ENCODE data around the gene CLCA1. TPM values are rescaled to one million over a fixed set of nuclear protein-coding genes. Genes with fewer than 3 reads are reported as not detected.

Gene CLCA1
- total RNA-seq, 1 experiment from 2014 or later, result not detected

DNA sequence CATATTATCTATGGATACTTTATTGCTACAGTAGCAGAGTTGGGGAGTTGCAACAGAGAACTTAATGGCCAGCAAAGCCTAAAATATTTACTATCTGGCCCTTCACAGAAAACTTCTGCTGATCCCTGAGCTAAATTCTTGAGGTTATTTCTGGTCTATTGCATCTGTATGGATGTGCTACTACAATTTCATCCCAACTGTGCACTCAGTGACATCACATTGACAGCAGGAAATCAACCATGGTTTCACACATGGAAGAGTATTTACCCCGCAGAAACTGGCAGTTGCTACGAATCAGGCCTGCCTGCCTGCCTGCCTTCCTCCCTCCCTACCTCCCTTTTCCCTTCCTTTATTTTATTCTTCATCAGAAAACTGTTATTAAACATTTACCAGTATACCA lies 32.7 kb upstream of the CLCA1 start:
- no CpG with 5 or more reads among the region's 2 CpGs for WGBS (ENCODE audit: extremely low coverage, insufficient read length, low lambda C conversion rate)
- Mint-ChIP-seq H3K4me1 (no peaks in the 10 kb centered on the region), H3K27me3 (ENCODE audit: low read depth) (peaks cover 2% of the 10 kb centered on the region; the same call in 1 of the 2 replicates), H3K9me3 (no peaks in the 10 kb centered on the region), H3K36me3 (ENCODE audit: insufficient read depth in 1 of 3, low read depth in 3 of 3) (no peaks in the 10 kb centered on the region), H3K27ac (no peak overlapping the region), H3K4me3 (no peak overlapping the region)
- Histone ChIP-seq H2BK12ac (ENCODE audit: insufficient read length, low read depth, low read length) (no peak overlapping the region), H3K4me1 (ENCODE audit: insufficient read depth, low read length) (no peaks in the 10 kb centered on the region), H2BK15ac (ENCODE audit: low read depth, low read length) (no peak overlapping the region), H3T11ph (ENCODE audit: low read length) (no peak overlapping the region), H3K9me3 (ENCODE audit: control insufficient read depth, low read depth, low read length) (no peaks in the 10 kb centered on the region), H2AK5ac (ENCODE audit: insufficient read length, low read length) (no peak overlapping the region), H4K5ac (ENCODE audit: insufficient read length, low read depth, low read length) (no peak overlapping the region), H3K9ac (ENCODE audit: extremely low read depth, insufficient read length, low read length) (no peak overlapping the region), H4K91ac (ENCODE audit: insufficient read length, low read depth, low read length) (no peak overlapping the region), H3K23me2 (ENCODE audit: insufficient read length, low read depth, low read length, poor library complexity, severe bottlenecking) (no peaks in the 10 kb centered on the region), H4K8ac (replicated peaks; ENCODE audit: insufficient read length, low read depth, low read length) (no peak overlapping the region), H2AFZ (ENCODE audit: low read length) (no peak overlapping the region), H3K56ac (ENCODE audit: insufficient read length, low read depth, low read length) (no peak overlapping the region), H3K27ac (ENCODE audit: insufficient read length, low read depth, low read length) (no peak overlapping the region), H3K18ac (ENCODE audit: insufficient read length, low read depth, low read length) (no peak overlapping the region), H2BK120ac (ENCODE audit: low read depth, low read length, poor library complexity, severe bottlenecking) (no peak overlapping the region), H2BK20ac (ENCODE audit: low read depth, low read length, poor library complexity, severe bottlenecking) (no peak overlapping the region), H3K14ac (ENCODE audit: insufficient read depth, low read length) (no peak overlapping the region), H3K79me2 (ENCODE audit: insufficient read depth, low read length) (no peaks in the 10 kb centered on the region), H3K27me3 (ENCODE audit: insufficient read depth, low read length) (no peaks in the 10 kb centered on the region), H3K4ac (ENCODE audit: low read depth, low read length) (no peak overlapping the region), H2BK5ac (ENCODE audit: insufficient read length, low read length) (no peak overlapping the region), H3K4me2 (ENCODE audit: insufficient read depth, insufficient read length, low read length) (no peak overlapping the region), H3K23ac (ENCODE audit: insufficient read length, low read depth, low read length) (no peak overlapping the region), H4K20me1 (ENCODE audit: control insufficient read depth, insufficient read depth, insufficient read length) (no peaks in the 10 kb centered on the region), H3K79me1 (ENCODE audit: insufficient read depth, low read depth, low read length, poor library complexity, severe bottlenecking) (no peaks in the 10 kb centered on the region)
- TF ChIP-seq, protein P1, sequence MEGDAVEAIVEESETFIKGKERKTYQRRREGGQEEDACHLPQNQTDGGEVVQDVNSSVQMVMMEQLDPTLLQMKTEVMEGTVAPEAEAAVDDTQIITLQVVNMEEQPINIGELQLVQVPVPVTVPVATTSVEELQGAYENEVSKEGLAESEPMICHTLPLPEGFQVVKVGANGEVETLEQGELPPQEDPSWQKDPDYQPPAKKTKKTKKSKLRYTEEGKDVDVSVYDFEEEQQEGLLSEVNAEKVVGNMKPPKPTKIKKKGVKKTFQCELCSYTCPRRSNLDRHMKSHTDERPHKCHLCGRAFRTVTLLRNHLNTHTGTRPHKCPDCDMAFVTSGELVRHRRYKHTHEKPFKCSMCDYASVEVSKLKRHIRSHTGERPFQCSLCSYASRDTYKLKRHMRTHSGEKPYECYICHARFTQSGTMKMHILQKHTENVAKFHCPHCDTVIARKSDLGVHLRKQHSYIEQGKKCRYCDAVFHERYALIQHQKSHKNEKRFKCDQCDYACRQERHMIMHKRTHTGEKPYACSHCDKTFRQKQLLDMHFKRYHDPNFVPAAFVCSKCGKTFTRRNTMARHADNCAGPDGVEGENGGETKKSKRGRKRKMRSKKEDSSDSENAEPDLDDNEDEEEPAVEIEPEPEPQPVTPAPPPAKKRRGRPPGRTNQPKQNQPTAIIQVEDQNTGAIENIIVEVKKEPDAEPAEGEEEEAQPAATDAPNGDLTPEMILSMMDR (conservative IDR thresholded peaks at IDR 0.05), result no peak
- no peak for DNase-seq

All from H9 (cell line).